Heart left ventricle (tissue), 13 donors: ENCODE results near the gene CD69.

Source experiments
- CTCF ChIP-seq, 12 donors: fragments of 200-600 bp; sonication (generic) in 4 of 12; IDR thresholded peaks; one replicate each; pipeline versions ENCODE4 v1.5.0 to v1.8.0; 2018 to 2022; ENCODE audit warnings: antibody characterized with exemption in 12 of 12, mild to moderate bottlenecking in 5 of 12
- POLR2A ChIP-seq, 2 donors: fragments of 450-650 bp; IDR thresholded peaks; one replicate each; pipeline ENCODE4 v1.6.1; 2017; ENCODE audit warnings: antibody characterized with exemption in 2 of 2, mild to moderate bottlenecking in 2 of 2, moderate library complexity in 2 of 2
- donor health status: ischemic (EF 13 %, LVEDD 7.1; RV severe dilation, severe dysfunction).
- donor health status: DM: no; HTN: yes; CAD: no.
- donor health status: DM: no; HTN: no; CAD: no.
- donor health status: ischemic (EF 25% LVEDD 6.9; RV normal size, moderate dysfunction).
- donor health status: ischemic (EF 25% LVEDD 5.7; RV mildly dilated, moderate dysfunction).
- donor health status: ischemic (EF 35%, LVEDD 5.7; RV mildly dilated, moderate dysfunction).
- donor health status: nonischemic (EF 11% LVEDD 7.7; RV severe dilation, severe dysfunction).
- donor health status: DM: yes; HTN: yes; CAD: no.
- donor health status: PGD.
- donor health status: ischemic (EF 29% LVEDD 5.4; RV normal size, mild dysfunction).
- donor health status: nonischemic (EF 23%, LVEDD 6.1; RV moderate dilation, normal function).

GRCh38 chr12:9763025-9763424, 2.3 kb upstream of the CD69 start:
- TF ChIP-seq CTCF (IDR thresholded peaks at IDR 0.05) (no peak), POLR2A (IDR thresholded peaks at IDR 0.05) (no peak)
